NK-92 (cell line): ENCODE data around the gene SYNE2.

Experiments
- DNase-seq: peaks from one replicate; lab custom pipeline; 2025; ENCODE audit not compliant: unreplicated experiment; lab: John Stamatoyannopoulos, UW

The SYNE2 gene

DNA sequence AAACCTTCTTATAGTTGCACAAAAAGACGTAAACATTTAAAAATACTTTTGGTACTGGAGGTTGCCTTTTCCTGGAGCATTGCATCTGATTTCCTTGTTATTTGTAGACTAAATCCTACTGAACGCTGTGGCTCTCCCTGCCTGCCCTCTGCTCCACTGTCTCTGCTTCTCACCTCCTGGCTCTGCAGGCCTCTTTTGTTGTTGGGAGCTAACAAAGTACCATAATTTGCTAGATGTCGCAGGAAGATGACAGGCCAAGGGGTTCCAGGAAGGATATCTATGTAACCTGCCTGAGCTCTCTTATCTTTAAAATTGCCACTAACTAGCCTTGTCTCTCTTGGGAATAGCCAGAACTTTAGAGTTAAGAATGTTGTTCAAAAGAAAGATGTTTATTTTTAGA lies 21.4 kb downstream of the SYNE2 start:
- DNase-seq, result no peak

DNA sequence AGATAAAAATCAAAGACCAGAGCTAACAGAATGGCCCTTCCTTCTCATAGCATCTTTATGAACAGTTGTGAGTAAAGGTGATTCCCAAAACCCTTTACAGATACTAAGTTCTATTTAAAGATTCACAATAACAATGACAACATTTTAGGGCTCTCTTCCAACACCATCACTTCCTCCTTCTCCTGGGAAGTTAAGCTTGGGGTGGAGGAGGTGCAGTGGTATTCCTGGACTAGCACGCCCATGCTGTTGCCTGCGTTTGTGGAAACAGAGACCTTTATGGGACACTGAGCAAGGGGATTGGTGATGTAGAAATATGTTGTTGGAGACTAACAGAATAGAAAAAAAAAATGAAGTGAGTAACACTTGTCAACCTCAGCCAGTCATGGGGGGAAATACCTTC lies 22.5 kb downstream of the SYNE2 start:
- no peak for DNase-seq

DNA sequence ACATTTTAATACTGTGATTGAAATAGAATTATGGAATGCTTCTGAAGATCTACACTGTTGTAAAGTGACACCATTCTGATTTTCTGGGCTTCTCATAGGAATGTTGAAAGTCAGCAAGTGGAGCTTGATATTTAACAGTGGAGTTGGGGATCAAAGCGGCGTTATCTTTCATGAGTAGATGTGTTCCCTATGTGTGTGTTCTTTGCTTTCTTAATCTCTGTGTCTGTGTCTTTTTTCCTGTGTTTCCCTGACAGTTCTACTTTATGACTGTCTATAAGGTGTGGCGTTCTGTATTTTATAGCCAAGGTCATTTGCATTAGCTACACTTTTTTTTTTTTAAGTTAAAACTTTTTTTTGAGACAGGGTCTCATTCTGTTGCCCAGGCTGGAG lies 24.7 kb downstream of the SYNE2 start:
- no peak for DNase-seq

DNA sequence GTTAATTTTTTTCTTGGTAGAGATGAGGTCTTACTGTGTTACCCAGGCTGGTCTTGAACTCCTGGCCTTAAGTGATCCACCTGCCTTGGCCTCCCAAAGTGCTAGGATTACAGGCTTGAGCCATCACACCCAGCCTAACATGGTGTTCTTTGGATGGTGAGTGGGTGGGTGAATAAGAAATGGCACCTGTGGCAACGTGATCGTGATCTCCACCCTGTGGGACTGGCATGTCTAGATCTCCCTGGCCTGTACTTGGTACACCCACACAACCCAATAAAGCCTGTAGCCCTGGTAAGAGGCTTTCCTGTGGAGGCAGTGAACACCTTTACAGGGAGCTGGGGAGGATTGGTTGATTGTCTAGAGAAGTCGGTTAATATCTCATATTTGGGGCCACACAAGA lies 25.2 kb downstream of the SYNE2 start:
- no peak for DNase-seq

GRCh38 chr14:63878792-63879191 lies 26.0 kb downstream of the SYNE2 start:
- no peak for DNase-seq

DNA sequence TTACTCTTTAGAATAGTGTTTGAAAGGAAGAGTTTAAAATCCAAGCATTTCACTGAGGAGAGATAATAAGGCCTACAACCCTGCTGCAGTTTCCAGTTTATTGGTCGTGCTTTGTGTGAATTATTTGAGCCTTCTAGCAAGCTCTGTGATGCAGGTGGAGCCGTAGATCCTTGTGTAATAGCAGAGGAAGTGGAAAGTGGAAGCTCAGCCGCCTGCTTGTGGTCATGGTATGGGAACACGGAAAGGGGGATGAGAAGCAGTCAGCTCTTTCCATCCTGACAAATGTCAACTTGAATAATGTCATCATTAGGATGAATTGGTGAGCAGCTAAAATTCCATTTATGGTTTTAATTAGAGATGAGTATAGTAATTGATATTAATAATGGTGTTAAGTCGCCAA lies 29.1 kb downstream of the SYNE2 start:
- no peak for DNase-seq

DNA sequence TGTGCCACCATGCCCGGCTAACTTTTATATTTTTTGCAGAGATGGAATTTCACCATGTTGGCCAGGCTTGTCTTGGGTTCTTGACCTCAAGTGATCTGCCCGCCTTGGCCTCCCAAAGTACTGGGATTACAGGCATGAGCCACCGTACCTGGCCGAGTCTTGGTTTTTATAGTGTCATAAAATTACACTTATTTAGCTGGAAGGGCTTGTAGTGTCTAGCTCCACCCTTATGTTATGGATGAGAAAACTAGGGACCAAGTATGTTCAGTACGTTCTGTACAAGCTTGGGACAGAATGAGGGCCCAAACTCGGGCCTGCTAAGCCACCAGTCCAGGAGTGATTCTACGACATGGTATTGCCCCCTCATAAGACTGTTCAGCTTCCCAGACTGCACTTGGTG lies 35.1 kb downstream of the SYNE2 start:
- DNase-seq, result no peak

- DNase-seq, result no peak
Observed at GRCh38 chr14:63890553-63890952, 37.7 kb downstream of the SYNE2 start.

DNA sequence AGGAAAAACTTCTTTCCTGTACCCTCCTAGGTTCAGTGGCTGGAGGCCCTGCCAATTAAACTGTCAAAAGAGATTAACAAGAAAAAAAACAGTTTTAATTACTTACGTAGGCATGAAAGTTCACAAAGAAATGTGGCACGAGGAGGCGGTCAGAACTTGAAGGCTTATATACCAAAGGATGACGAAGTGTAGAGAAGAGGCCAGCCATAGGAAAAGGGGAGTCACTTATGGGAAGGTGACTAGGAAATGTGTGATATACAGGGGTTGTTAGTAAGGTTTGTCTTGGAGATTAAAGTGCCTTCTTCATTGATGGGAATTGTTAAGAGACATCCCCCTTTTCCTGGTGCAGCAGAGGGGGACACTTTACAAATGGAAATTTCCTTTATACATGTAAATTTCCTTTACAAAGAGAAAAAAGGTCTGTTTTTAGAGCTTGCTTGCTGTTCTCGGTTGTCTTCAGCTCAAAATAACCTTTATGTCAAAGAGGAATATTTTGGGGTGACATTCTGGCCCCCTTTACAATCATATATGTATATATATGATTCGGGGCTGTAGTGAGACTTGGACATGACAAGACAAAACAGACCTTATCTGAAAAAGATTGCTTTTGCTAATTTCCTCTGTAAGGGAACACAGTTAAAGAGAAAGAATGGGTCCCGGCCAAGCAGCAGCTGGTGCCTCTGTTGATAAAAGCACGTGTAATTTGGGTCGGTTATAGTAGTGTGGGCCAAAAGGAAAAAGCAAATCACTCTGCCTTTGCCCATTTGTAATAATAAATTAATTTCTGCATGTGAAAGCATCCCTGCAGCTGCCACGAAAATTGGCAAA lies 38.6 kb downstream of the SYNE2 start:
- DNase-seq, result no peak

- DNase-seq, result no peak
Observed at GRCh38 chr14:63892265-63892664, 39.5 kb downstream of the SYNE2 start.

DNA sequence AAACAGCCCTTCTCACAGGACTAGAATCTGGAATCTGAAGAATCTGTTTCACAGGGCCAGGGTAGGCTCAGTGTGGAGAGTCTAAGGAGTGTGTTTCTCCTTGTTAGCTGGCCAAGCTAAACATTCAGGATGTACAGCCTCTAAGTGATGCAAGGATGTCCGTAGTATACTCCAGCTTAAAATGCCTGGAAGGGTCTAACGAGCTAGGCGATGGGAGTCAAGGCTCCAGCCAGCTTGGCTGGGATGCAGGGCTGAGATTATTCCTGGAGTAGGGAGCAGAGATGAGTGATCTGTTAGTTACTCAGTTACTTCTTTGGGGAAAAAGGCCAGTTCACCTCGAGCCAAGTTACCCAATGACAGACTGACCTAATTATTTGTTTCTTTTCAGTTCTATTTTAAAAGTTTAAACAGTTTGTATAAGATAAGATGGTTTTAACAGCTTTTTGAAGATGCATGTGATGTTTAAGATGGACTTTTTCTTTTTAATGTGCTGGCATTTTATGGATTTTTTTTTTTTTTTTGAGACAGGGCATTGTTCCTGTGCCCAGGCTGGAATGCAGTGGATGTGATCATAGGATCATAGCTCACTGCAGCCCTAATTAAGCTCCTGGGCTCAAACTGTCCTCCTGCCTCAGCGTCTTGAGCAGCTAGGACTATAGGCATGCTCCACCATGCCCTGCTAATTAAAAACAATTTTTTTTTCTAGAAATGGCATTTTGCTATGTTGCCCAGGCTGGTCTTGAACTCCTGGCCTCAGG lies 41.1 kb downstream of the SYNE2 start:
- no peak for DNase-seq

GRCh38 chr14:63895510-63895909 lies 42.7 kb downstream of the SYNE2 start:
- no peak for DNase-seq

DNA sequence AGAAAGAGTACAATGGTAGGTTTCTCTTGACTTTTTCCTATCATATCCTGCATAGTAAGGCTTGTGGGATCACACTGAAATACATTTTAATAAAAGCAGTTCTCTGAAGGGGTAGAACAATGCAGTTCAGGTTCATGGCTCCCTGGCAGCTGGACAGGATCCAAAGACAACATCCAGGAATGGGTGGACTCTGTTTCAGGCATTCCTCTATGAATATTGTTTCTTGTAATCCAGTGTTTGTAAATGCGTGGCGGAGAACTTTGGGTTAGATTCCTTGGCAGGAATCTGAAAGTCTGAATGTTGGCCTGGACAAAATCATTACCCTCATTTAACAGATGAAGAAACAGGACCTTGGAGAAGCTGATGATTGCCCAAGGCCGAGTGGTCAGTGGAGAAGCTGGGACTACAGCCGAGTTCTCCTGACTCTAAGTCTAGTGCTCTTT lies 43.5 kb downstream of the SYNE2 start:
- no peak for DNase-seq

DNA sequence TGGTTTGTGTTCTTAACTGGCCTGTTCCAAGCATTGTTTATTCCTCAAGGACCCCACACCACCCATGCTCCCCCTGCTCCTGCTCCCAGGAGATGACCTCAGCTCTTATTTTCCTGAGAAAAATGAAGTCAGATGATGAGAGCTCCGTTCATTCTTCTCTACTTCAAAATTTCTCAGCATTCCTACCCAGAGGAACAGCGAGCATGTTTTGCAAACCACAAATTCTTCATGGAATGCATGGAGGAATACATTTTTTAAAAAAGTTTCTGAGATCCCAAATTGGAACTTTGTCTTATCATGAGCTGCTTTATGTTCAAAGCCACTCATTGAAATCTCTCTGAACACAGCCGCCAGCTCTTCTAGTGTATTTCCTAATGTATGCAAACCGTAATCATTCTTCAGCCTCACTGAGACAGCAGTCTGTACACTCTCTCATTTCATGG lies 44.9 kb downstream of the SYNE2 start:
- no peak for DNase-seq

DNA sequence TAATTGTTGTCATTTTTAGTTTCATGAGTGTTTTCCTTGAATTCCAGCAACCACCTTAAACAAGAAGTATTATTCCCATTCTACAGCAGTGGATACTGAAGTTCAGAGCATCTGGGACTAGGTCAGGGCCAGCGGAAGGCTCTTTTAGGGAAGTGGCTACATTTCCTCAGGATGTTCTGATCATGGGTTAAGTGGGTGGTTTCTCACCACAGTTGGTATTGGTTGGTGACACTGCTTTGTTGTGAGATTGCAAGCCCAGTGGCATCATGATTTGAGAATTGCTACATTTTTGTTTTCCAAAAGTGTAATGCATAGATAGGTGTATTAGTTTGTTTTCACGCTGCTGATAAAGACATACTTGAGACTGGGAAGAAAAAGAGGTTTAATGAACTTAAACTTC lies 47.1 kb downstream of the SYNE2 start:
- no peak for DNase-seq

DNA sequence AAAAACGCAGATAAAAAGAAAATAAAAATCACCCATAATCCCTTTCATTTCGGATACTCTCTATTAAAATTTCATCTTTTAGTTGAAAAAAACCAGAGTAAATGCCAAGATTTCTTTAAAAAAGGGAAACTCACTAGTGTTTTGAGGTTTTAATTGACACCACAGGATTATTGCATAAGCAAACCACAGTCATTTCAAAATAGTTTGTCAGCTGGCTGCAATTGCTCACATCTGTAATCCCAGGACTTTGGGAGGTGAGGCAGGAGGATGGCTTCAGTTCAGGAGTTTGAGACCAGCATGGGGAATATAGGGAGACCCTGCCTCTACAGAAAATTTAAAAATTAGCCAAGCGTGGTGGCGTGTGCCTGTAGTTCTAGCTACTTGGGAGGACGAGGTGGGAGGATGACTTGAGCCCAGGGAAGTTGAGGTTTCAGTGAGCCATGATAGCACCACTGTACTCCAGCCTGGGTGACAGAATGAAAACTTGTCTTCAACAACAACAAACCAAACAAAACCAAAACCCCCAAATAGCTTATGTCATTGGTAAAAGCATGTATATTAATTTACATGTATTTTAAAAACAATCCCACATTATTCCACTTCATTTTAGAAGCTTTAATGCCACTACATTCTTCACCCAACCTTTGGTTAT lies 48.8 kb downstream of the SYNE2 start:
- DNase-seq, result no peak

- DNase-seq, result no peak
Observed at GRCh38 chr14:63902375-63902976, 49.7 kb downstream of the SYNE2 start.

DNA sequence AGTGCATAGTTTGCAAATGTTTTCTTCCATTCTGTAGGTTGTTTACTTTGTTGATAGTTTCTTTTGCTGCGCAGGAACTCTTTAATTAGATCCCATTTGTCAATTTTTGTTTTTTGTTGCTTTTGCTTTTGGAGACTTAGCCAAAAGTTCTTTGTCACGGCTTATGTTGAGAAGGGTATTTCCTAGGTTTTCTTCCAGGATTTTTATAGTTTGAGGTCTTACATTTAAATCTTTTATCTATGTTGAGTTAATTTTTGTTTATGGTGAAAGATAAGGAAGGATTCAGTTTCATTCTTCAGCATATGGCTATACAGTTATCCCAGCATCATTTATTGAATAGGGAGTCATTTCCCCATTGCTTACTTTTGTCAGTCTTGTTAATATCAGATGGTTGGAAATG lies 51.9 kb downstream of the SYNE2 start:
- no peak for DNase-seq

- no peak for DNase-seq
Observed at GRCh38 chr14:63905370-63905769, 52.6 kb downstream of the SYNE2 start.

- DNase-seq, result no peak
Observed at GRCh38 chr14:63908667-63909264, 56.0 kb downstream of the SYNE2 start.

DNA sequence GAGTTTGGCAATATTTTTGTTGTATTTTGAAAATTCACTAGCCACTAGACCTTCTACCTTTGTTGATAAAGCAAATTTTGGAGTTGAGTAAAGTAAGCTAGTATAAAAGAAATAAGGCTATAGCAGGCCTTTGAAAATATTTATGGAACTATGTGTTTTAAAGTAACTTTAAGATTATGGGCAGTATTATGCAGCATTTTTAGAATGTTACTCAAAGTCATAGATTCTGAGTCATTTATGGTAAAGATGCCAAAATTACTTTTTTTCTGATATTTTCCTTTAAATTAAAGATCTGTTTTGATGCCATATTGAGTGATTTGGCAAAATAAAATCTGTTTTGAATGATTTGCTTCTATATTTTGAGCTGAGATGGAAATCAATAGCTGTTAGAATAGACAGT lies 57.2 kb downstream of the SYNE2 start:
- no peak for DNase-seq
